Stomach (tissue), 4 donors: ENCODE measurements around the gene SPART.

Experiments
- POLR2A ChIP-seq, 4 donors: fragments of 450-650 bp; IDR thresholded peaks; one replicate each; pipeline ENCODE4 v1.6.1; 2016; ENCODE audit warnings: antibody characterized with exemption in 4 of 4, control low read depth in 2 of 4, mild to moderate bottlenecking in 1 of 4, moderate library complexity in 1 of 4
- TF ChIP-seq, protein P1 (sequence below), 7 experiments: fragments of 450-650 bp in 4 of 7; fragments of 200-600 bp in 3 of 7; sonication (generic) in 3 of 7; IDR thresholded peaks; one replicate each; pipeline ENCODE4 v1.5.1; 2016 to 2019; ENCODE audit warnings: antibody characterized with exemption in 7 of 7, control low read depth in 2 of 7, mild to moderate bottlenecking in 1 of 7

DNA sequence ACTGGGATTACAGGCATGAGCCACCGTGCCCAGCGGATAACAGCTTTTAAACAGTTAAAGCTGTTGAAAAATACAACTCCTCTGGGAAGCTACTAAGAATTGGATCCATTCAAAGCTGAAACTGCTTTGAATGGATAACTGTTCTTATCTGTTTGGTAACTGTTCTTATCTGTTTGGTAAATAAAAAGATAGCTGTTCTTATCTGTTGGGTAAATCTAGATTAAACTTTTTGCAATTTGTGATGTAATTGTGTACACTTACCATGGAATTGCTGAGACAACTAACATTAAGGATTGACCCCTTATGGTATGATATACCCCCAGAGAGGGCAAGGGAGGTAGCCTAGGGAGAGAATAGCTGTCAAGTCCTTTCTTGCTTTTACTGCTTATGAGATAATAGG lies 27.9 kb upstream of the SPART start:
- no peak for TF ChIP-seq POLR2A (IDR thresholded peaks at IDR 0.05)
- TF ChIP-seq, protein P1, sequence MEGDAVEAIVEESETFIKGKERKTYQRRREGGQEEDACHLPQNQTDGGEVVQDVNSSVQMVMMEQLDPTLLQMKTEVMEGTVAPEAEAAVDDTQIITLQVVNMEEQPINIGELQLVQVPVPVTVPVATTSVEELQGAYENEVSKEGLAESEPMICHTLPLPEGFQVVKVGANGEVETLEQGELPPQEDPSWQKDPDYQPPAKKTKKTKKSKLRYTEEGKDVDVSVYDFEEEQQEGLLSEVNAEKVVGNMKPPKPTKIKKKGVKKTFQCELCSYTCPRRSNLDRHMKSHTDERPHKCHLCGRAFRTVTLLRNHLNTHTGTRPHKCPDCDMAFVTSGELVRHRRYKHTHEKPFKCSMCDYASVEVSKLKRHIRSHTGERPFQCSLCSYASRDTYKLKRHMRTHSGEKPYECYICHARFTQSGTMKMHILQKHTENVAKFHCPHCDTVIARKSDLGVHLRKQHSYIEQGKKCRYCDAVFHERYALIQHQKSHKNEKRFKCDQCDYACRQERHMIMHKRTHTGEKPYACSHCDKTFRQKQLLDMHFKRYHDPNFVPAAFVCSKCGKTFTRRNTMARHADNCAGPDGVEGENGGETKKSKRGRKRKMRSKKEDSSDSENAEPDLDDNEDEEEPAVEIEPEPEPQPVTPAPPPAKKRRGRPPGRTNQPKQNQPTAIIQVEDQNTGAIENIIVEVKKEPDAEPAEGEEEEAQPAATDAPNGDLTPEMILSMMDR (IDR thresholded peaks at IDR 0.05), result no peak
